Measurements from ENCODE around the gene TSPAN9. TPM values are rescaled to one million over a fixed set of nuclear protein-coding genes. Genes with fewer than 3 reads are reported as not detected.

TSPAN9 gene
- total RNA-seq, 1 donor from 2014 or later, result 30.4 TPM

- no peak for DNase-seq (ENCODE audit: low spot score, unreplicated experiment)
- Mint-ChIP-seq H3K36me3 (ENCODE audit: insufficient read depth) (no peaks in the 10 kb centered on the region), H3K27ac (no peak overlapping the region)
Observed at GRCh38 chr12:3049611-3050249, 27.4 kb upstream of the TSPAN9 start.

GRCh38 chr12:3054374-3054773 lies 22.8 kb upstream of the TSPAN9 start:
- H3K36me3 Mint-ChIP-seq (ENCODE audit: insufficient read depth), result no peaks in the 10 kb centered on the region
- peaks cover 33% of the 10 kb centered on the region for H3K27me3 Mint-ChIP-seq
- H3K4me1 Mint-ChIP-seq (ENCODE audit: low read depth), result peaks cover under 1% of the 10 kb centered on the region
- no peak for DNase-seq (ENCODE audit: low spot score, unreplicated experiment)
- no peak overlapping the region for H3K27ac Mint-ChIP-seq
- H3K9me3 Mint-ChIP-seq (ENCODE audit: low read depth), result no peaks in the 10 kb centered on the region
- no peak overlapping the region for H3K4me3 Mint-ChIP-seq (ENCODE audit: low read depth)
- no peak for TF ChIP-seq CTCF (IDR thresholded peaks at IDR 0.05; ENCODE audit: unreplicated experiment)

More at GRCh38 chr12:3049611-3050249, 27.4 kb upstream of the TSPAN9 start:
- Mint-ChIP-seq H3K27me3 (peaks cover 36% of the 10 kb centered on the region), H3K4me1 (ENCODE audit: low read depth) (peaks cover 1% of the 10 kb centered on the region), H3K4me3 (ENCODE audit: low read depth) (no peak overlapping the region), H3K9me3 (ENCODE audit: low read depth) (no peaks in the 10 kb centered on the region)
- TF ChIP-seq CTCF (IDR thresholded peaks at IDR 0.05; ENCODE audit: unreplicated experiment), result no peak

- Mint-ChIP-seq H3K27me3 (peaks cover 26% of the 10 kb centered on the region), H3K27ac (no peak overlapping the region), H3K4me3 (ENCODE audit: low read depth) (no peak overlapping the region), H3K4me1 (ENCODE audit: low read depth) (no peaks in the 10 kb centered on the region), H3K36me3 (ENCODE audit: insufficient read depth) (no peaks in the 10 kb centered on the region), H3K9me3 (ENCODE audit: low read depth) (no peaks in the 10 kb centered on the region)
- DNase-seq (ENCODE audit: low spot score, unreplicated experiment), result no peak
- no peak for TF ChIP-seq CTCF (IDR thresholded peaks at IDR 0.05; ENCODE audit: unreplicated experiment)
Observed at GRCh38 chr12:3055026-3055703, 22.0 kb upstream of the TSPAN9 start.

- Mint-ChIP-seq H3K4me3 (ENCODE audit: low read depth) (no peak overlapping the region), H3K36me3 (ENCODE audit: insufficient read depth) (no peaks in the 10 kb centered on the region), H3K27me3 (peaks cover 23% of the 10 kb centered on the region), H3K9me3 (ENCODE audit: low read depth) (no peaks in the 10 kb centered on the region), H3K4me1 (ENCODE audit: low read depth) (no peaks in the 10 kb centered on the region), H3K27ac (no peak overlapping the region)
- no peak for TF ChIP-seq CTCF (IDR thresholded peaks at IDR 0.05; ENCODE audit: unreplicated experiment)
- DNase-seq (ENCODE audit: low spot score, unreplicated experiment), result no peak
Observed at GRCh38 chr12:3055704-3056467, 21.3 kb upstream of the TSPAN9 start.

GRCh38 chr12:3061059-3061458 lies 16.1 kb upstream of the TSPAN9 start:
- peaks cover 13% of the 10 kb centered on the region for H3K27me3 Mint-ChIP-seq
- no peak overlapping the region for H3K27ac Mint-ChIP-seq
- TF ChIP-seq CTCF (IDR thresholded peaks at IDR 0.05; ENCODE audit: unreplicated experiment), result no peak
- H3K4me3 Mint-ChIP-seq (ENCODE audit: low read depth), result no peak overlapping the region
- H3K36me3 Mint-ChIP-seq (ENCODE audit: insufficient read depth), result peaks cover 4% of the 10 kb centered on the region
- peaks cover 8% of the 10 kb centered on the region for H3K4me1 Mint-ChIP-seq (ENCODE audit: low read depth)
- DNase-seq (ENCODE audit: low spot score, unreplicated experiment), result no peak
- H3K9me3 Mint-ChIP-seq (ENCODE audit: low read depth), result peaks cover 7% of the 10 kb centered on the region
